SK-N-DZ (cell line): Measurements from ENCODE around the gene APOA1.
"Not testable (repeated sequence)": the region's sequence is repeated elsewhere in the genome, so short reads cannot be mapped to it uniquely, and the experiment has no call there.

Source experiments
- DNase-seq: peaks from one replicate; pipeline ENCODE4 v3.0.0-alpha.2; 2015; ENCODE audit warnings: low spot score

Gene APOA1

DNA sequence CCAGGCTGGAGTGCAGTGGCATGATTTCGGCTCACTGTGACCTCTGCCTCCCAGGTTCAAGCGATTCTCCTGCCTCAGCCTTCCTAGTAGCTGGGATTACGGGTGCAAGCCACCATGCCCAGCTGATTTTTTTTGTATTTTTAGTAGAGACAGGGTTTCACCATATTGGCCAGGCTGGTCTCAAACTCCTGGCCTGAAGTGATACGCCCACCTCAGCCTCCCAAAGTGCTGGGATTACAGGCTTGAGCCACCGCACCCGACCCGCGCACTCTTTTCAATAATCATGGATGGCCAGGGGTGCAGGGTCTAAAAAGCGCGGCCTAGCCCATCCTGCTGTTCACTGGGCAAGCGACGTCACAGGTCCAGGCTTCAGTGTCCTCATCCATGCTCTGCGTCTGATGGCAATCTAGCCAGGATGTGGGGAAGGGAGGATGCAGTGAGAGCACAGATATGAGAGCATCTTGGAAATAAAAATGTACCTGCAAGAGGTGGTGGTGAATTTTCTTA, 2.8 kb downstream of the APOA1 start:
- DNase-seq: not testable (repeated sequence)

DNA sequence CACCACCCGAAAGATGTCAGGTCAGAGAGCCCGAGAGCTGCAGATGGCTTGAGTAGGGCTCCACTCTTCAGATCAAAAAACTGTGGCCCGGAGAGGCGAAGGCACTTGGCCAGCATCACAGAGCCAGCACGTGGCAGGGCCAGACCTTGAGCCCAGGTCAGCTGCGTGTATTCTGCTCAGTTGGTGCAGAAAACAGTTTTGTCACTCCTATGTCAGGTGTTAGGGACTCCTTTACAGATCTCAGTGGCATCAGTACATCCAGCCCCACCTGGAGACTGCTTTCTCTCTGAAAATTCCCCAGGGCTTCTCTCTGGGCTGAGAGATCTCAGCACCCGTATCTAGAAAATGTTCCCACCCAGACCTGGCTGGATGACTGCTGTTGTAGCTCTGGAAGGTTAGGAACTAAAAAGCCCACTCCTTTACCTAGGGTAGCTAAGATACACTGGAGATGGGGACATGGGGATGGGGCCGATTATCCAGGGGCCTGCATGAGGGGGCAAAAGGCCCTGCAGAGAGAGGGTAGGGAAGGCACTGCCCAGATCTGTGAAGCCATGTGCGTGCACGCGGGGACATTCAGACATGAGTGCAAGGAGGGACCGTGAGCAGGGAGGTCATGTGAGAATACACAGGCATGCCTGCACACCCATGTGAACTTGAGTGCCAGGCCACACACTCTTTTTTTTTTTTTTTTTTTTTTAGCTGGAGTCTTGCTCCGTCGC, 3.4 kb downstream of the APOA1 start:
- DNase-seq: no peak

DNA sequence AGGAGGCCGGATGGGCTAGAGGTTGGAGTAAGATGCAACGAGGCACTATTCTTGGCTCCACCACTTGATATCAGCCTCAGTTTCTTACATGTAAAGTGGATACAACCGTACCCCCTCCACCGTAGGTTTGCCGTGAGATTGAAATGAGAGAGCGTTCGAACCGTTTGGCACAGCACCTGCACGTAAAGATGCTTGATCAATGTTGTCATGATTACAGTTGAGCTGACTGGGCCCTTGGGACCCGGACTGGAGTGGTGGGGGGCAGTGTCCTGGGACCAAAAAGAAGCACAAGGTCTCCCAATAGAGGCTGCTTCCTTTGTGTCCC, 4.0 kb downstream of the APOA1 start:
- DNase-seq: no peak

DNA sequence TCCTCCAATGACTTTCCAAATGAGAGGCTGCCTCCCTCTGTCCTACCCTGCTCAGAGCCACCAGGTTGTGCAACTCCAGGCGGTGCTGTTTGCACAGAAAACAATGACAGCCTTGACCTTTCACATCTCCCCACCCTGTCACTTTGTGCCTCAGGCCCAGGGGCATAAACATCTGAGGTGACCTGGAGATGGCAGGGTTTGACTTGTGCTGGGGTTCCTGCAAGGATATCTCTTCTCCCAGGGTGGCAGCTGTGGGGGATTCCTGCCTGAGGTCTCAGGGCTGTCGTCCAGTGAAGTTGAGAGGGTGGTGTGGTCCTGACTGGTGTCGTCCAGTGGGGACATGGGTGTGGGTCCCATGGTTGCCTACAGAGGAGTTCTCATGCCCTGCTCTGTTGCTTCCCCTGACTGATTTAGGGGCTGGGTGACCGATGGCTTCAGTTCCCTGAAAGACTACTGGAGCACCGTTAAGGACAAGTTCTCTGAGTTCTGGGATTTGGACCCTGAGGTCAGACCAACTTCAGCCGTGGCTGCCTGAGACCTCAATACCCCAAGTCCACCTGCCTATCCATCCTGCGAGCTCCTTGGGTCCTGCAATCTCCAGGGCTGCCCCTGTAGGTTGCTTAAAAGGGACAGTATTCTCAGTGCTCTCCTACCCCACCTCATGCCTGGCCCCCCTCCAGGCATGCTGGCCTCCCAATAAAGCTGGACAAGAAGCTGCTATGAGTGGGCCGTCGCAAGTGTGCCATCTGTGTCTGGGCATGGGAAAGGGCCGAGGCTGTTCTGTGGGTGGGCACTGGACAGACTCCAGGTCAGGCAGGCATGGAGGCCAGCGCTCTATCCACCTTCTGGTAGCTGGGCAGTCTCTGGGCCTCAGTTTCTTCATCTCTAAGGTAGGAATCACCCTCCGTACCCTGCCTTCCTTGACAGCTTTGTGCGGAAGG, 4.8 kb downstream of the APOA1 start:
- no peak for DNase-seq

DNA sequence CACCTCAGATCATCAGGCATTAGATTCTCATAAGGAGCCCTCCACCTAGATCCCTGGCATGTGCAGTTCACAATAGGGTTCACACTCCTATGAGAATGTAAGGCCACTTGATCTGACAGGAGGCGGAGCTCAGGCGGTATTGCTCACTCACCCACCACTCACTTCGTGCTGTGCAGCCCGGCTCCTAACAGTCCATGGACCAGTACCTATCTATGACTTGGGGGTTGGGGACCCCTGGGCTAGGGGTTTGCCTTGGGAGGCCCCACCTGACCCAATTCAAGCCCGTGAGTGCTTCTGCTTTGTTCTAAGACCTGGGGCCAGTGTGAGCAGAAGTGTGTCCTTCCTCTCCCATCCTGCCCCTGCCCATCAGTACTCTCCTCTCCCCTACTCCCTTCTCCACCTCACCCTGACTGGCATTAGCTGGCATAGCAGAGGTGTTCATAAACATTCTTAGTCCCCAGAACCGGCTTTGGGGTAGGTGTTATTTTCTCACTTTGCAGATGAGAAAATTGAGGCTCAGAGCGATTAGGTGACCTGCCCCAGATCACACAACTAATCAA, 5.6 kb downstream of the APOA1 start:
- no peak for DNase-seq

DNA sequence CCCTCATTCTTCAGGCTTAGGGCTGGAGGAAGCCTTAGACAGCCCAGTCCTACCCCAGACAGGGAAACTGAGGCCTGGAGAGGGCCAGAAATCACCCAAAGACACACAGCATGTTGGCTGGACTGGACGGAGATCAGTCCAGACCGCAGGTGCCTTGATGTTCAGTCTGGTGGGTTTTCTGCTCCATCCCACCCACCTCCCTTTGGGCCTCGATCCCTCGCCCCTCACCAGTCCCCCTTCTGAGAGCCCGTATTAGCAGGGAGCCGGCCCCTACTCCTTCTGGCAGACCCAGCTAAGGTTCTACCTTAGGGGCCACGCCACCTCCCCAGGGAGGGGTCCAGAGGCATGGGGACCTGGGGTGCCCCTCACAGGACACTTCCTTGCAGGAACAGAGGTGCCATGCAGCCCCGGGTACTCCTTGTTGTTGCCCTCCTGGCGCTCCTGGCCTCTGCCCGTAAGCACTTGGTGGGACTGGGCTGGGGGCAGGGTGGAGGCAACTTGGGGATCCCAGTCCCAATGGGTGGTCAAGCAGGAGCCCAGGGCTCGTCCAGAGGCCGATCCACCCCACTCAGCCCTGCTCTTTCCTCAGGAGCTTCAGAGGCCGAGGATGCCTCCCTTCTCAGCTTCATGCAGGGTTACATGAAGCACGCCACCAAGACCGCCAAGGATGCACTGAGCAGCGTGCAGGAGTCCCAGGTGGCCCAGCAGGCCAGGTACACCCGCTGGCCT, 7.1 kb downstream of the APOA1 start:
- no peak for DNase-seq

DNA sequence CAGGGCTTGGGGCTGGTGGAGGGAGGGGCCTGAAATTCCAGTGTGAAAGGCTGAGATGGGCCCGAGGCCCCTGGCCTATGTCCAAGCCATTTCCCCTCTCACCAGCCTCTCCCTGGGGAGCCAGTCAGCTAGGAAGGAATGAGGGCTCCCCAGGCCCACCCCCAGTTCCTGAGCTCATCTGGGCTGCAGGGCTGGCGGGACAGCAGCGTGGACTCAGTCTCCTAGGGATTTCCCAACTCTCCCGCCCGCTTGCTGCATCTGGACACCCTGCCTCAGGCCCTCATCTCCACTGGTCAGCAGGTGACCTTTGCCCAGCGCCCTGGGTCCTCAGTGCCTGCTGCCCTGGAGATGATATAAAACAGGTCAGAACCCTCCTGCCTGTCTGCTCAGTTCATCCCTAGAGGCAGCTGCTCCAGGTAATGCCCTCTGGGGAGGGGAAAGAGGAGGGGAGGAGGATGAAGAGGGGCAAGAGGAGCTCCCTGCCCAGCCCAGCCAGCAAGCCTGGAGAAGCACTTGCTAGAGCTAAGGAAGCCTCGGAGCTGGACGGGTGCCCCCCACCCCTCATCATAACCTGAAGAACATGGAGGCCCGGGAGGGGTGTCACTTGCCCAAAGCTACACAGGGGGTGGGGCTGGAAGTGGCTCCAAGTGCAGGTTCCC, 7.8 kb downstream of the APOA1 start, which contains the start of gene APOC3:
Gene APOC3, plus strand, starts transcription at position 383 of the 659 bp plus-strand sequence. CDS start 676 bp downstream, outside the sequence.
- DNase-seq: no peak

DNA sequence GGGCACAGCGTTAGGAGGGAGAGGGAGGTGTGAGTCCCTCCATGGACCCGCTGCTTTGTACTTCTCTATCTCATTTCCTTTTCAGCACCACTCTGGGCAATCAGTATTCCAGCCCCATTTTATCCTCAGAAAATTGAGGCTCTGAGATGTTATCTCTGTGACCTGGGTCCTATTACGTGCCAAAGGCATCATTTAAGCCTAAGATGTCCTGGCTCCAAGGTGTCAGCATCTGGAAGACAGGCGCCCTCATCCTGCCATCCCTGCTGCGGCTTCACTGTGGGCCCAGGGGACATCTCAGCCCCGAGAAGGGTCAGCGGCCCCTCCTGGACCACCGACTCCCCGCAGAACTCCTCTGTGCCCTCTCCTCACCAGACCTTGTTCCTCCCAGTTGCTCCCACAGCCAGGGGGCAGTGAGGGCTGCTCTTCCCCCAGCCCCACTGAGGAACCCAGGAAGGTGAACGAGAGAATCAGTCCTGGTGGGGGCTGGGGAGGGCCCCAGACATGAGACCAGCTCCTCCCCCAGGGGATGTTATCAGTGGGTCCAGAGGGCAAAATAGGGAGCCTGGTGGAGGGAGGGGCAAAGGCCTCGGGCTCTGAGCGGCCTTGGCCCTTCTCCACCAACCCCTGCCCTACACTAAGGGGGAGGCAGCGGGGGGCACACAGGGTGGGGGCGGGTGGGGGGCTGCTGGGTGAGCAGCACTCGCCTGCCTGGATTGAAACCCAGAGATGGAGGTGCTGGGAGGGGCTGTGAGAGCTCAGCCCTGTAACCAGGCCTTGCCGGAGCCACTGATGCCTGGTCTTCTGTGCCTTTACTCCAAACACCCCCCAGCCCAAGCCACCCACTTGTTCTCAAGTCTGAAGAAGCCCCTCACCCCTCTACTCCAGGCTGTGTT, 8.5 kb downstream of the APOA1 start:
- DNase-seq: peak; percentile 29

DNA sequence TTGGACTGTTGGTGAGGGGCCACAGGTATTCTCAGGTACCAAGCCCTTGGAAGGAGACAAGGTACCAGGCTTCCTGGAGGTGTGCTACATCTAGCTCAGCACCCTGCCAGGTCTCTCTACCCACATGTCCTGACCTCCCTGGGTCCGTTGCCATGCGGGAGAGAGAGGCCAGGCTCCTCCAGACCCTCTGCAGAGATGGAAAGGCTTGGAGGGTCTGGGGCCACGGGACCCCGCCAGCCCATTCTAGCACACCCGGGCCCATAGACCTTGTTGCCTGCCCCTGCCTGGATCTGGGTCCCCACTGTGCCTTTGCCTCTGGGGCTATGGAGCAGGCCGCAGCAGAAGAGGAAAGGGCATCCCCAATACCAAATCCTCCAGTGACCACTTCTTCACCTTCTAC, 10.0 kb downstream of the APOA1 start:
- DNase-seq: no peak

DNA sequence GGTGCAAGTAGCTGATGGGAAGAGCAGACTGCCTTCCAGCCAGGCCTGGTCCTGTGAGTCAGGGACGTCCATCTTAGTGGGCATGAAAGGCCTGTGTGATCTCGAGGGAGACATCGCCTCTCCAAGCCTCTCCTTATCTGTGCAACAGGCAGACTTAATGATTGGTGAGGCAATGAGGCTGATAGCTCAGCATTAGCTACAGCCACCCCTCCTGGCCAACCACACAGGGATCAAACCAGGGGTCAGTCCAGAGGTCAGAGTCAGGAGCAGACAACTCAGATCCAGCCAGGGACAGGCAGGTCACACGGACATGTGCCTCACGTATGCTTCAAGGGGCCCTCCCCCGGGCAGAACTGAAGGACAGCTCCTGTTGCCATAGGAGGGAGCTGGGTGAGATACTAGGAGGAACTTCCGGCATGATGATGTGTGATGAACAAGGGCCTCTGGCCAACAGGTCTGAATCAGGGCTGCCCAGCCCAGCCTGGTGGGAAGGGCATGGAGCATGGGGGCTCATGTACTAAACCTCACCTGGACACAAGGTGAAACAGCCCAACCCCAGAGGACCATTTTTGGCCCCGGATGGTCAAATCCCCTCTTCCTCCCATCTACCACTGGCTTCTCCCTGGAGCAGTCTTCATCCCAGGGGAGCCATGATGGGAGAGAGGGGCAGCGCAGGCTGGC, 10.5 kb downstream of the APOA1 start:
- DNase-seq: no peak

DNA sequence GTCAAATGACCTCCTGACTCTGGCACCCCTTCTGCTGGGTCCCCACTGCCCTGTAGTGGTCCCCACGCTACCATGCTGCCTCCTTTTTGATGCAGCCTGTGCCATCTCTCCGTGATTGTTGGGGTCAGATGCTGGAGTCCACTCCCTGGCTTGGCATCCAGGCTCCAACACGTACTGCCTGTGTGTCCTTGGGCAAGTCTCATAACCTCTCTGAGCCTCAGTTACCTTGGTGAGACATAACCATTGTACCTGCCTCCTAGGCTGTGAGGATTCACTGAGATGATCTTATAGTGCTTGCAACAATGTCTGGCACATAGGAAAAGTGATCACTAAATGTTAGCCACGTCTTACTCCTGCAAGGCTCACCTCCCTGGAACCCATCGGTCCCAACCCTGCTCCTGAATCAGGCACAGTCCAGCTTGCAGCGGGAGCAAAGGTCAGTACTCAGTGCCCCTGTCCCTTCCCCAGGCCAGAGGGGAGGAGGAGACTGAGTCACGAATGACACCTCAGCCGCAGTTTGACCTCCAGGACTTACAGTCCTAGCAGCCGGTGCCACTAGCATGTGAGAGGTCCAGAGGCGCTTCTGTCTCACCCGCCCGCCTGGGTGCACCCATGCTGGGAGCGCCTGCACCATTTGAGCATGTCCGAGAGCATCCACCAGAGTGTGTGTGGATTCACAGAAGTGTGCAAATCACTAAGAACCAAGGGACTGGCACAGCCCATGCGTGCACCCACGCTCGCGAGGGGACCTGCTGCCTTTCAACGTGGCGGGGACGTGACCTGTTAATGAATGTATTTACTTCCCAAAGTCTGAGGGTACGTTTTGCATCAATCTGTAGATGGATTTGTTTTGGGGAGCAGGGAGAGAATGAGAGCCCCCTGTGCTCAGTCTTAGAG, 11.3 kb downstream of the APOA1 start:
- DNase-seq: no peak

DNA sequence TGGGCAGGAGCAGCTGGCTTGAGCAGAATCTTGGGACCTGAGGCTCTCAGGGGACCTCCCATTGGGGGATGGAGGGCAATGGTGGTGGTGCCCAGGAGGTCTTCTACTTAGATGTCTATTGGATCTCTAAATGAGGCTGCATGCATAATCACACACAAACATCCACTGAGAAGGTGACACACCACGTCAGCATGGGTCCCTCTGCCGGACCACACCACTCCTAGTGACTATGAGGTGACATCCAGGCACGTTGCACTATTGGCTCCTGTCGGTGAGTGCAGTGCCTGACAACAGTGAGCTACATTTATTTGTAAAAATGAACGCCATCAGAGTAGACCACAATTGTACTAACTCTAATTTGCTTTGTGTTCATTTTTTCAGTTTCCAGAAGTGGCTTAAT, 12.0 kb downstream of the APOA1 start:
- DNase-seq: no peak

DNA sequence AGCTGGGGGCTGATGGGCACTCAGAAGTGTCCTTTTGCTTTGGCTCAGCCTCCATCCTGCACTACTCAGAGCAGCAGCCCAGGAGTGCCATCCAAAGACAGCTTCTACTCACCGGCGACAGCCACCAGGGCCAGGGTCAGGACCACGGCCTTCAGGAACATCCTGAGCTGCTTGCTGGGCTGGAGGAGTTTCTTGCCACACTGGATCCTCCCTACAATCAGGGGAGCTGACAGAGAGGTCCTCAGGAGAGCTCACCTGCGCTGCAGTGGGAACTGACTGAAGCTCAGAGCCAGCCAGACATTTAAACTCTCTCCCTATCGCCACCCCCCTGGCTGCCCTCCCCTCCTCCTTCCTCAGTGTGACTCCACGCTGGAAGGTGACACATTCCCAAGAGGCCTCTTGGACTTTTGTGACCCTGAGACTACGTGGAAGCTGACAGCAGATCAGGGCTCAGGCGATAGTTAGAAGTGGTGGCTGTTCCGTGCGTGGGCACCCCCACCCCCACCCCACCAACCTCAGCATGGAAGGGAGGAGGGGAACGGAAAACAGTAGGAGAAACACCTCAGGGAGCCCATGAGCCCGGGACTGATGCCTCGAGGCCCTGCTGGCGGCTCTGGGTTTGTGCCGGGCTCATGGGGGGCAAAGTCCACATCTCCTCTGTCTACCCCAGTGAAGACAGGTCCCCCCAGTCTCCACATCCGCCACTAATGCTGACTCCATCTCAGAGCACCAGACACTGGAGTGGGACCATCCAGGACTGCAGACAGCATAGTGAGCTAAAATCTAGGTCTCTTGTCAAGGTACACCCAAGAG, 14.2 kb downstream of the APOA1 start, which contains the start of gene APOA4:
Gene APOA4, minus strand, starts transcription at position 274 of the 813 bp plus-strand sequence. Its CDS starts 113 bp downstream, at position 161.
- DNase-seq: no peak

DNA sequence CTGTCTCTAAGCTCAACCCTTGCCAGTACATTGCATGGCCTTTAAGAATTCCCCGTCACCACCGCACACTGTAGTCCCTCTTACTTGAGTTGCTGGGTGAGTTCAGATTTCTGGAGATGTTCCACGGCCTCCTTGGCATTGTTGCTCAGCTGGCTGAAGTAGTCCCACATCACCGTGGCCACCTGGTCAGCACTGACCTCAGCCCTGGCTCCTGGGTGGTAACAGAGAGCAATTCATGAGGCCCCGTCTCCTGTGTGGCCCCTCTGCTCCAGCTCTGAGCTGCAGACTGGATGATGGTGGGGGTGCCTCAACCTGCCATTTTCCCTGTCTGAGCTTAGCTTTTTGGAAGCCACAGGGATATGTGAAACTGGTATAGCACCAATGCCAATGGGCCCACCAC, 14.8 kb downstream of the APOA1 start:
- no peak for DNase-seq

DNA sequence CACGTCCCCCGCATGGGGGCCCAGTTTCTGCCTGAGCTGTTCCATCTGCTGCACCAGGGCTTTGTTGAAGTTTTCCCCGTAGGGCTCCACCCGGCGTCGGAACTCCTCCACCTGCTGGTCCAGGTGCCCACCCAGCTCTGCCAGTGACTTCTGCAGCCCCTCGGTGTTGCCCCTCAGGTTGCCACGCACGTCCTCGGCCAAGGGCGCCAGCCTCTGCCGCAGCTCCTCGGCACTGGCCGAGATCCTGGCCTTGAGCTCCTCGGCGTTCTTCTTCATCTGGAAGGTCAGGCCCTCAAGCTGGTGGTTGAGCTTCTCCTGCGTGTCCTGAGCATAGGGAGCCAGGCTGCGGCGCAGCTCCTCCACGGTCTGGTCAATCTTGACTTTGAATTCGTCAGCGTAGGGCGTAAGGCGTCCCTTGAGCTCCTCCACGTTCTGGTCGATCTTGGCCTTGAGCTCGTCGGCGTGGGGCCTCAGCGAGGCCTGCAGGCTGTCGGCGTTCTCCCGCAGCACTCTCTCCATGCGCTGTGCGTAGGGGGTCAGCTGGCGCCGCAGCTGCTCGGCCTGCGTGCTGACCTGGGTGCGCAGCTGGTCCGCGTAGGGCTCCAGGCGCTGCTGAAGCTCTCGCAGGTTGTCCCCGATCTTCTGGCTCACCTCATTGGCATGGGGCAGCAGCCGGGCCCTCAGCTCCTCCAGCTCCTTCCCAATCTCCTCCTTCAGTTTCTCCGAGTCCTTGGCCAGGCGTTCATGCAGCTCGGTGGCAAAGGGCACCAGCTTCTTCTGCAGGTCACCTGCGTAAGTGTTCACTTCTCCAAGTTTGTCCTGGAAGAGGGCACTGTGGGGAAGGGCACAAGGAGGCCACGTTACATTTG, 16.1 kb downstream of the APOA1 start:
- no peak for DNase-seq

DNA sequence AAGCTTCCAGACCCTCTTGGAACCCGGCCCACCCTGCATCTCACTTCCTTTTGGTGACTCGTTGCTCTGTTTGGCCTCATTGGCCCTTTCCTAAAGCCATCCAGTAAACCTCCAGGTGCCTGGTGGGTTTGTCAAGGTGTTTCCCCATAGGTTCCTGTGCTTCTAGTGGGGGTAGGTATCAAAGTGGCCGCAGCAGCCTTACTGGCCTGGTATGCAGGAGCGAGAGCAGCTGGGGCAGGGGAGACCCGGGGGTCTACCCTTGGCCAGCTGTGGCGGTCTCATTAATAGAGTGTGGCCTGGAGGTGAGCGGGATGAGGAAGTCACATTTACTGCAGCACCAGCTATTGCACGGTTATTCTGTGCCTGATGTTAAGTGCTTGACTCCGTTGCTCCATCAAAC, 18.4 kb downstream of the APOA1 start:
- DNase-seq: no peak
